B cell (primary cell): ENCODE measurements around the gene METRNL. TPM values are rescaled to one million over a fixed set of nuclear protein-coding genes. Genes with fewer than 3 reads are reported as not detected.
"Not testable (repeated sequence)": the region's sequence is repeated elsewhere in the genome, so short reads cannot be mapped to it uniquely, and the experiment has no call there.

Experiments
- ATAC-seq: fragments of 200-7000 bp; cut with Tn5 transposase; one replicate; pipeline ENCODE4 v1.10.0; 2021; ENCODE audit warnings: low read depth, mild to moderate bottlenecking, moderate number of reproducible peaks, moderate library complexity
- CTCF ChIA-PET: fragments of 350-600 bp; sonication (Branson Sonifier 250); formaldehyde crosslinking; loops from one replicate; lab custom pipeline; 2021; ENCODE audit warnings: antibody characterized with exemption, inconsistent platforms; lab: Charles Lee
- POLR2A ChIA-PET: fragments of 350-600 bp; sonication (Branson Sonifier 250); formaldehyde crosslinking; loops from one replicate; lab custom pipeline; 2021; ENCODE audit warnings: antibody characterized with exemption; lab: Charles Lee
- DNase-seq: peaks from one replicate; pipeline ENCODE4 v3.0.0; 2013
- H2AFZ ChIP-seq: 2 replicates; pipeline ENCODE4 v1.6.1; 2012; ENCODE audit warnings: mild to moderate bottlenecking, low read depth, low read length; ENCODE audit not compliant: insufficient read depth, poor library complexity, severe bottlenecking
- H3K27ac ChIP-seq, 2 donors: 1 replicate in 1 of 2; 2 replicates in 1 of 2; pipeline ENCODE4 v1.5.1; 2012 to 2013; ENCODE audit warnings: low read length in 2 of 2, mild to moderate bottlenecking in 2 of 2, moderate library complexity in 1 of 2
- H3K27me3 ChIP-seq, 4 experiments: fragments of 200-600 bp in 1 of 4; sonication (generic) in 1 of 4; replicated peaks in 1 of 4; 1 replicate in 2 of 4; 2 replicates in 2 of 4; pipeline versions ENCODE4 v1.6.1 to v1.7.0; 2013 to 2016; ENCODE audit warnings: low read length in 3 of 4, mild to moderate bottlenecking in 2 of 4, mixed read lengths in 1 of 4, moderate library complexity in 1 of 4; ENCODE audit not compliant: insufficient read depth in 4 of 4, control insufficient read depth in 3 of 4; ENCODE audit errors: control extremely low read depth in 1 of 4
- H3K36me3 ChIP-seq, 2 experiments: replicated peaks in 1 of 2; 1 replicate in 1 of 2; 2 replicates in 1 of 2; pipeline versions ENCODE4 v1.6.1 to v1.7.1; 2013; ENCODE audit warnings: low read length in 1 of 2; ENCODE audit not compliant: insufficient read depth in 2 of 2, control insufficient read depth in 1 of 2; ENCODE audit errors: control extremely low read depth in 1 of 2, extremely low read depth in 1 of 2
- H3K4me1 ChIP-seq, 2 donors: fragments of 200-600 bp in 1 of 2; sonication (generic) in 1 of 2; 1 replicate in 1 of 2; 2 replicates in 1 of 2; pipeline versions ENCODE4 v1.5.1 to v1.6.1; 2013 to 2017; ENCODE audit warnings: low read length in 2 of 2; ENCODE audit not compliant: control insufficient read depth in 2 of 2, insufficient read depth in 2 of 2
- H3K4me2 ChIP-seq: replicated peaks from 2 replicates; pipeline ENCODE3; 2012; ENCODE audit warnings: mild to moderate bottlenecking, low read depth, low read length; ENCODE audit not compliant: poor library complexity, severe bottlenecking
- H3K4me3 ChIP-seq, 5 experiments: fragments of 200-600 bp in 1 of 5; sonication (generic) in 1 of 5; 1 replicate in 3 of 5; 2 replicates in 2 of 5; pipeline versions ENCODE4 v1.5.1 to v1.7.0; 2011 to 2016; ENCODE audit warnings: low read length in 4 of 5, mild to moderate bottlenecking in 4 of 5, low read depth in 2 of 5, control low read depth in 1 of 5, moderate library complexity in 1 of 5; ENCODE audit not compliant: insufficient read depth in 1 of 5; ENCODE audit errors: control extremely low read depth in 1 of 5, extremely low read depth in 1 of 5
- H3K79me2 ChIP-seq: fragments of 200-600 bp; sonication (generic); one replicate; pipeline ENCODE4 v1.6.0; 2016; ENCODE audit warnings: low read length; ENCODE audit not compliant: control insufficient read depth, insufficient read depth
- H3K9ac ChIP-seq: fragments of 200-600 bp; sonication (generic); 2 replicates; pipeline ENCODE4 v1.6.1; 2017; ENCODE audit warnings: mild to moderate bottlenecking, low read length, moderate library complexity
- H3K9me3 ChIP-seq, 3 donors: one replicate each; pipeline versions ENCODE4 v1.6.1 to v1.7.1; 2013; ENCODE audit warnings: low read length in 2 of 3; ENCODE audit not compliant: control insufficient read depth in 2 of 3, insufficient read depth in 1 of 3; ENCODE audit errors: control extremely low read depth in 1 of 3
- H4K20me1 ChIP-seq: 2 replicates; pipeline ENCODE4 v1.6.0; 2012; ENCODE audit warnings: mild to moderate bottlenecking, low read length; ENCODE audit not compliant: insufficient read depth, control insufficient read depth, poor library complexity, severe bottlenecking
- H3K27ac Mint-ChIP-seq: one replicate; pipeline ENCODE4 v1.8.0; 2021; ENCODE audit warnings: mixed read lengths
- H3K27me3 Mint-ChIP-seq: one replicate; pipeline ENCODE4 v1.8.0; 2021; ENCODE audit warnings: mixed read lengths
- H3K4me1 Mint-ChIP-seq: one replicate; pipeline ENCODE4 v1.8.0; 2021; ENCODE audit warnings: mixed read lengths
- H3K4me3 Mint-ChIP-seq: one replicate; pipeline ENCODE4 v1.8.0; 2021; ENCODE audit warnings: mixed read lengths
- H3K9me3 Mint-ChIP-seq: one replicate; pipeline ENCODE4 v1.8.0; 2022; ENCODE audit warnings: mixed read lengths; ENCODE audit not compliant: insufficient read depth
- CTCF ChIP-seq: fragments of 200-600 bp; IDR thresholded peaks from one replicate; pipeline ENCODE4 v1.8.0; 2022; ENCODE audit warnings: antibody characterized with exemption, mild to moderate bottlenecking
- EZH2 ChIP-seq: IDR thresholded peaks from 2 replicates; pipeline ENCODE4 v1.6.1; 2012; ENCODE audit warnings: borderline replicate concordance, low read depth, mild to moderate bottlenecking, moderate library complexity, low read length; ENCODE audit not compliant: insufficient read depth, poor library complexity, severe bottlenecking
- WGBS: methylation state at CpG from one replicate; pipeline ENCODE4 v1.1.5; 2013; ENCODE audit warnings: missing lambda C conversion rate; ENCODE audit not compliant: insufficient coverage; 5-methylcytosine and 5-hydroxymethylcytosine counted together
- intact Hi-C: fragments of 100-400 bp; cut with micrococcal nuclease; formaldehyde crosslinking; loops from one replicate; pipeline ENCODE4 v1.10.0; 2022
- polyA plus RNA-seq: library from polyadenylated mRNA; depleted of rRNA; stranded (reverse); fragments of >200 nt; gene quantifications from 2 replicates; pipeline ENCODE4 v1.2.3, GENCODE V29; 2012
- total RNA-seq, 2 donors: library from RNA; stranded (reverse); fragments of 120-200 nt in 1 of 2; gene quantifications; 1 replicate in 1 of 2; 2 replicates in 1 of 2; pipeline versions ENCODE4 v1.2.3 to v1.2.4, GENCODE V29; 2013 to 2022

The METRNL gene
- total and polyA plus RNA-seq, 2 donors (not counting 1 experiment from before 2014, with no cell fraction given), result 11.8 to 18.4 TPM

GRCh38 chr17:83119987-83120864 lies 40.8 kb downstream of the METRNL start:
- DNase-seq, result peak; percentile 91
- CTCF ChIA-PET, result interaction anchor here (1.0 to 1.1 kb wide), 2 partner anchors 80 to 338 kb away, joined by 3 read pairs; no protein-coding TSS in a partner anchor

DNA sequence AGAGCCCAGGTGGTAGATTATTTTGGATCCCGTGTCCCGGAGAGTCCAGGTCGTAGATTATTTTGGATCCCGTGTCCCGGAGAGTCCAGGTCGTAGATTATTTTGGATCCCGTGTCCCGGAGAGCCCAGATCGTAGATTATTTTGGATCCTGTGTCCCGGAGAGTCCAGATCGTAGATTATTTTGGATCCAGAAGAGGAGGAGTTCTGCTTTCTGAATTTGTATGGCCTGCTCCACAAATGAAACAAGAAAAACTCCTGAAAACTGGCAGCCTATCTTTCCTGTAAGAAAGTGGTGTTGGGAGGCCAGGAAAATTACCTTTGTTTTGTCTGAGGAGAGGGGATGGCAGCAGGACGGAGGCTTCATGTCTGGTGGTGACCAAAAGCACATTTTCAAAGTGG lies 42.1 kb downstream of the METRNL start:
- H3K9ac ChIP-seq, POLR2A ChIA-PET, H2AFZ ChIP-seq, ATAC-seq, H3K4me3 Mint-ChIP-seq, H3K27ac Mint-ChIP-seq, H3K9me3 ChIP-seq, H4K20me1 ChIP-seq, H3K9me3 Mint-ChIP-seq, H3K36me3 ChIP-seq, DNase-seq, H3K27ac ChIP-seq, CTCF ChIA-PET, H3K4me3 ChIP-seq, H3K79me2 ChIP-seq, intact Hi-C loops: not testable (repeated sequence)
- Histone ChIP-seq H3K4me1 (peaks cover 28 to 38% of the 10 kb centered on the region in 2 donors), H3K27me3 (peaks cover 0 to 45% (median 14%) of the 10 kb centered on the region in 4 experiments), H3K4me2 (peak overlapping the region; percentile 20)
- H3K27me3 Mint-ChIP-seq, result peaks cover 33% of the 10 kb centered on the region
- peaks cover 49% of the 10 kb centered on the region for H3K4me1 Mint-ChIP-seq
- 92% methylated on average over 1 of the region's 12 CpGs for WGBS

More at GRCh38 chr17:83119987-83120864, 40.8 kb downstream of the METRNL start:
- peak overlapping the region; percentile 79 for H3K27ac Mint-ChIP-seq
- Histone ChIP-seq H4K20me1 (no peaks in the 10 kb centered on the region), H3K9ac (peak overlapping the region; percentile 33), H3K9me3 (no peaks in the 10 kb centered on the region), H3K4me1 (peaks cover 21 to 28% of the 10 kb centered on the region in 2 donors), H3K27ac (no peak overlapping the region), H3K36me3 (no peaks in the 10 kb centered on the region), H3K27me3 (peaks cover 0 to 43% (median 11%) of the 10 kb centered on the region in 4 experiments), H3K4me3 (peak overlapping the region in 3 of 5 experiments; percentile 25 to 35 (median 29)), H3K79me2 (no peaks in the 10 kb centered on the region), H3K4me2 (peak overlapping the region; percentile 76), H2AFZ (no peak overlapping the region)
- POLR2A ChIA-PET, result interaction anchor here (0.7 kb wide), 1 partner anchor 35 kb away, joined by 9 read pairs; no protein-coding TSS in a partner anchor
- 20% methylated on average over 21 of the region's 25 CpGs for WGBS
- H3K27me3 Mint-ChIP-seq, result peaks cover 21% of the 10 kb centered on the region
- H3K9me3 Mint-ChIP-seq, result no peaks in the 10 kb centered on the region
- TF ChIP-seq EZH2 (no peak), CTCF (no peak)
- ATAC-seq, result peak; percentile 99
- peaks cover 37% of the 10 kb centered on the region for H3K4me1 Mint-ChIP-seq
- intact Hi-C loops, result loop anchor here (1.0 kb wide), 1 partner anchor 39 kb away; no protein-coding TSS in a partner anchor
- peak overlapping the region; percentile 78 for H3K4me3 Mint-ChIP-seq
